ENCODE data around the gene CNGB1. TPM values are rescaled to one million over a fixed set of nuclear protein-coding genes. Genes with fewer than 3 reads are reported as not detected.

The CNGB1 gene
- total and polyA plus RNA-seq, 2 of the 13 experiments (the other 11 are each of a cell fraction or from before 2014, with no cell fraction given), result 0.02 to 0.15 TPM

GRCh38 chr16:57892041-57892440 is 78.9 kb downstream of the CNGB1 start (continued):
- TF ChIP-seq PAXIP1 (CRISPR knock-in tag; conservative IDR thresholded peaks at IDR 0.05) (peak; percentile 71), ZNF333 (CRISPR knock-in tag; IDR thresholded peaks at IDR 0.05; ENCODE audit: borderline replicate concordance) (0 out of 2 replicates have a peak, but pooled peaks have one; percentile 58), HNF4G (IDR thresholded peaks at IDR 0.05; ENCODE audit: borderline replicate concordance, low read depth, low read length) (peak; percentile 63; the same call in 1 of the 2 replicates), HNF4G (CRISPR knock-in tag; IDR thresholded peaks at IDR 0.05; ENCODE audit: borderline replicate concordance, low read depth) (no peak), HMGXB4 (CRISPR knock-in tag; IDR thresholded peaks at IDR 0.05; ENCODE audit: borderline replicate concordance in 1 of 2, low read depth in 1 of 2) (peak in 1 of 2 experiments; percentile 6; a peak in 1 of 4 replicates), CEBPB (IDR thresholded peaks at IDR 0.05; ENCODE audit: borderline replicate concordance, low read depth, low read length) (peak; percentile 47; the same call in 1 of the 2 replicates), PHF21A (CRISPR knock-in tag; IDR thresholded peaks at IDR 0.05) (0 out of 2 replicates have a peak, but pooled peaks have one; percentile 14), RXRB (CRISPR knock-in tag; IDR thresholded peaks at IDR 0.05; ENCODE audit: borderline replicate concordance) (peak; percentile 94), KDM2A (CRISPR knock-in tag; IDR thresholded peaks at IDR 0.05; ENCODE audit: borderline replicate concordance, low read depth) (peak; percentile 4; the same call in 1 of the 2 replicates), CREB1 (IDR thresholded peaks at IDR 0.05) (no peak), CREB1 (CRISPR knock-in tag; IDR thresholded peaks at IDR 0.05) (no peak), ZNF724P (CRISPR knock-in tag; IDR thresholded peaks at IDR 0.05; ENCODE audit: borderline replicate concordance) (no peak), DNMT3B (CRISPR knock-in tag; conservative IDR thresholded peaks at IDR 0.05) (no peak), NFIC (IDR thresholded peaks at IDR 0.05; ENCODE audit: low read length) (peak; percentile 28; the same call in 1 of the 2 replicates), EP300 (IDR thresholded peaks at IDR 0.05; ENCODE audit: low read depth in 2 of 2, low read length in 2 of 2) (peak in 1 of 2 experiments; percentile 82; a peak in 2 of 4 replicates), EP300 (CRISPR knock-in tag; IDR thresholded peaks at IDR 0.05; ENCODE audit: borderline replicate concordance) (no peak), YY1 (IDR thresholded peaks at IDR 0.05; ENCODE audit: insufficient read depth, insufficient replicate concordance, low read depth, low read length) (peak; percentile 56), TRIM24 (CRISPR knock-in tag; IDR thresholded peaks at IDR 0.05) (0 out of 2 replicates have a peak, but pooled peaks have one; percentile 30), ERF (CRISPR knock-in tag; IDR thresholded peaks at IDR 0.05) (peak; percentile 21; the same call in 1 of the 2 replicates), ZNF670 (CRISPR knock-in tag; IDR thresholded peaks at IDR 0.05; ENCODE audit: borderline replicate concordance) (peak; percentile 89; the same call in 1 of the 2 replicates), THRA (CRISPR knock-in tag; IDR thresholded peaks at IDR 0.05; ENCODE audit: borderline replicate concordance) (peak; percentile 97), MBNL3 (CRISPR knock-in tag; conservative IDR thresholded peaks at IDR 0.05) (no peak), ZNF644 (CRISPR knock-in tag; IDR thresholded peaks at IDR 0.05; ENCODE audit: low read depth) (peak; percentile 75), ZNF317 (CRISPR knock-in tag; IDR thresholded peaks at IDR 0.05) (peak; percentile 56; the same call in 1 of the 2 replicates), ZNF567 (CRISPR knock-in tag; IDR thresholded peaks at IDR 0.05; ENCODE audit: borderline replicate concordance) (peak; percentile 87; the same call in 1 of the 2 replicates)

Data from HepG2 (cell line).